Endodermal cell (in vitro differentiated cells): ENCODE data around the gene KLF6. TPM values are rescaled to one million over a fixed set of nuclear protein-coding genes. Genes with fewer than 3 reads are reported as not detected.
A peak's percentile ranks its signal among the peaks of the same experiment; 100 is the strongest.

Experiments
- DNase-seq: peaks from one replicate; pipeline ENCODE4 v3.0.0-alpha.2; 2017
- H3K27ac ChIP-seq: 2 replicates; pipeline ENCODE4 v1.5.1; 2013; ENCODE audit warnings: mild to moderate bottlenecking, low read depth, low read length, moderate library complexity
- H3K27me3 ChIP-seq: 2 replicates; pipeline ENCODE4 v1.6.1; 2013; ENCODE audit warnings: mild to moderate bottlenecking, low read length, moderate library complexity; ENCODE audit not compliant: insufficient read depth, control insufficient read depth, poor library complexity, severe bottlenecking
- H3K36me3 ChIP-seq: 2 replicates; pipeline ENCODE4 v1.7.0; 2013; ENCODE audit warnings: mild to moderate bottlenecking, low read length, moderate library complexity; ENCODE audit not compliant: control insufficient read depth, insufficient read depth
- H3K4me1 ChIP-seq: one replicate; pipeline ENCODE4 v1.7.0; 2013; ENCODE audit warnings: low read length; ENCODE audit not compliant: control insufficient read depth, insufficient read depth
- H3K4me3 ChIP-seq: 2 replicates; pipeline ENCODE4 v1.5.1; 2013; ENCODE audit warnings: mild to moderate bottlenecking, low read length, moderate library complexity
- H3K9ac ChIP-seq: 2 replicates; pipeline ENCODE4 v1.6.1; 2013; ENCODE audit warnings: mild to moderate bottlenecking, low read length, moderate library complexity; ENCODE audit not compliant: poor library complexity, severe bottlenecking; ENCODE audit errors: extremely low read depth
- H3K9me3 ChIP-seq: 2 replicates; pipeline ENCODE4 v1.6.1; 2013; ENCODE audit warnings: mild to moderate bottlenecking, low read length, moderate library complexity; ENCODE audit not compliant: control insufficient read depth
- H3K27ac Mint-ChIP-seq: 2 replicates; pipeline ENCODE4 v1.8.0; 2020; ENCODE audit warnings: mixed read lengths
- H3K27me3 Mint-ChIP-seq: 2 replicates; pipeline ENCODE4 v1.8.0; 2021; ENCODE audit warnings: mild to moderate bottlenecking, mixed read lengths; ENCODE audit not compliant: insufficient read depth
- H3K36me3 Mint-ChIP-seq: 2 replicates; pipeline ENCODE4 v1.8.0; 2020; ENCODE audit warnings: low read depth, mixed read lengths
- H3K4me1 Mint-ChIP-seq: 2 replicates; pipeline ENCODE4 v1.8.0; 2020; ENCODE audit warnings: mixed read lengths
- H3K4me3 Mint-ChIP-seq: 2 replicates; pipeline ENCODE4 v1.8.0; 2020; ENCODE audit warnings: mild to moderate bottlenecking, moderate library complexity, mixed read lengths
- H3K9me3 Mint-ChIP-seq: 2 replicates; pipeline ENCODE4 v1.8.0; 2020; ENCODE audit warnings: mild to moderate bottlenecking, mixed read lengths
- CTCF ChIP-seq: fragments of 200-600 bp; sonication (generic); conservative IDR thresholded peaks from 2 replicates; pipeline ENCODE4 v1.5.0; 2021; ENCODE audit warnings: antibody characterized with exemption, mild to moderate bottlenecking
- WGBS, 2 experiments: methylation state at CpG; one replicate each; pipeline versions ENCODE4 v1.1.5 to v1.1.7; 2013; ENCODE audit warnings: missing lambda C conversion rate in 2 of 2, mixed read lengths in 1 of 2; ENCODE audit not compliant: insufficient coverage in 1 of 2, insufficient read length in 1 of 2; 5-methylcytosine and 5-hydroxymethylcytosine counted together
- total RNA-seq, 2 donors: library from RNA; stranded (reverse); fragmentation: NEBNext Ultra II Directional in 1 of 2; extraction: Animal tissue kit (Norgen Biotek cat#: 25700) in 1 of 2; gene quantifications; 2 replicates in 1 of 2; 3 replicates in 1 of 2; pipeline ENCODE4 v1.2.1, GENCODE V29; 2021

Gene KLF6
- total RNA-seq, 2 donors from 2014 or later = 59.0 to 71.2 TPM

GRCh38 chr10:3787016-3787400, 2.0 kb upstream of the KLF6 start:
- no peaks in the 10 kb centered on the region for H3K27me3 ChIP-seq
- H3K9ac ChIP-seq = no peak overlapping the region
- no peaks in the 10 kb centered on the region for H3K4me1 ChIP-seq
- 81 to 100% methylated on average over 1 to 3 of the region's 3 CpGs for WGBS, 2 experiments
- H3K27ac ChIP-seq = no peak overlapping the region
- H3K36me3 Mint-ChIP-seq = peaks cover 15% of the 10 kb centered on the region
- H3K4me1 Mint-ChIP-seq = peaks cover 40% of the 10 kb centered on the region
- H3K27me3 Mint-ChIP-seq = no peaks in the 10 kb centered on the region
- no peak for TF ChIP-seq CTCF
- H3K9me3 ChIP-seq = no peaks in the 10 kb centered on the region
- peak overlapping the region; percentile 98 for H3K27ac Mint-ChIP-seq
- peaks cover 18% of the 10 kb centered on the region for H3K36me3 ChIP-seq
- DNase-seq = peak; percentile 43
- H3K9me3 Mint-ChIP-seq = peaks cover 4% of the 10 kb centered on the region
- H3K4me3 Mint-ChIP-seq = peak overlapping the region; percentile 92
- no peak overlapping the region for H3K4me3 ChIP-seq

GRCh38 chr10:3786295-3787015, 1.4 kb upstream of the KLF6 start:
- peak overlapping the region; percentile 92 for H3K4me3 Mint-ChIP-seq
- 0 to 4% methylated on average over 1 to 15 of the region's 18 CpGs for WGBS, 2 experiments
- H3K36me3 Mint-ChIP-seq = peaks cover 21% of the 10 kb centered on the region
- peaks cover 23% of the 10 kb centered on the region for H3K36me3 ChIP-seq
- H3K4me3 ChIP-seq = peak overlapping the region; percentile 84
- H3K9me3 Mint-ChIP-seq = peaks cover 4% of the 10 kb centered on the region
- no peaks in the 10 kb centered on the region for H3K27me3 ChIP-seq
- H3K27ac Mint-ChIP-seq = peak overlapping the region; percentile 98
- H3K9me3 ChIP-seq = no peaks in the 10 kb centered on the region
- TF ChIP-seq CTCF = no peak
- H3K4me1 Mint-ChIP-seq = peaks cover 45% of the 10 kb centered on the region
- no peaks in the 10 kb centered on the region for H3K4me1 ChIP-seq
- H3K27ac ChIP-seq = peak overlapping the region; percentile 99
- H3K27me3 Mint-ChIP-seq = no peaks in the 10 kb centered on the region
- peak overlapping the region; percentile 96 for H3K9ac ChIP-seq
- peak; percentile 96 for DNase-seq

- Histone ChIP-seq H3K9ac (peak overlapping the region; percentile 96), H3K9me3 (no peaks in the 10 kb centered on the region), H3K27ac (peak overlapping the region; percentile 99), H3K27me3 (no peaks in the 10 kb centered on the region), H3K36me3 (peaks cover 29% of the 10 kb centered on the region), H3K4me3 (peak overlapping the region; percentile 84), H3K4me1 (peaks cover 6% of the 10 kb centered on the region)
- H3K4me3 Mint-ChIP-seq = peak overlapping the region; percentile 92
- H3K27me3 Mint-ChIP-seq = no peaks in the 10 kb centered on the region
- WGBS, 2 experiments = 0 to 1% methylated on average over 9 to 18 of the region's 18 CpGs
- H3K4me1 Mint-ChIP-seq = peaks cover 50% of the 10 kb centered on the region
- peaks cover 4% of the 10 kb centered on the region for H3K9me3 Mint-ChIP-seq
- peaks cover 26% of the 10 kb centered on the region for H3K36me3 Mint-ChIP-seq
- DNase-seq = peak; percentile 80
- no peak for TF ChIP-seq CTCF
- H3K27ac Mint-ChIP-seq = peak overlapping the region; percentile 98
Observed at GRCh38 chr10:3785851-3786271, 852 bp upstream of the KLF6 start.
